NB4 (cell line): Measurements from ENCODE around the gene FILIP1L.

Source experiments
- MYC ChIP-seq: IDR thresholded peaks from 2 replicates; pipeline ENCODE4 v1.6.1; 2011; ENCODE audit warnings: low read depth, low read length
- POLR2A ChIP-seq: IDR thresholded peaks from 2 replicates; pipeline ENCODE4 v1.6.1; 2011; ENCODE audit warnings: mild to moderate bottlenecking; ENCODE audit not compliant: insufficient read length; ENCODE audit errors: extremely low read depth
- TF ChIP-seq, protein P1 (sequence below): IDR thresholded peaks from one replicate; pipeline ENCODE4 v1.5.1; 2012; ENCODE audit warnings: low read depth, low read length
- TF ChIP-seq, protein P2 (sequence below): IDR thresholded peaks from 2 replicates; pipeline ENCODE4 v1.6.1; 2011; ENCODE audit warnings: low read depth, low read length

DNA sequence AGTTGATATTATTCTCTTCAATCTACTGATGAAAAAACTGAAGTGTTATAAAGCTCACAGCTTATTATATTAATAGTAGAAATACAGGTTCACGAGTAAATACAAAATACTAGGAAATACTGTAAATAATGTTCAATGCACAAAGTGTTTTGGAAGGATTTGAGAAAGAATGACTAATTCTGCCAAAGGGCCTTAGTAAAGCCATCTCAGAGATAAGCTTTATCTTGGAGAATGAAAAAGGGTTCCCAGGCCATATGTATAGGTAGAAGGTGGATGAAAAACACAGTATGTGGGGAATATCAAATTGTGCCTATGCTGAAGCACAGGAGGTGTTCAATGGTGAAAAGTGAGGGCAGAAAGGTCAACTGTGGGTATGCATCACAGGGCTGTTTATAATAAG lies 173.1 kb downstream of the FILIP1L start:
- TF ChIP-seq, protein P1, sequence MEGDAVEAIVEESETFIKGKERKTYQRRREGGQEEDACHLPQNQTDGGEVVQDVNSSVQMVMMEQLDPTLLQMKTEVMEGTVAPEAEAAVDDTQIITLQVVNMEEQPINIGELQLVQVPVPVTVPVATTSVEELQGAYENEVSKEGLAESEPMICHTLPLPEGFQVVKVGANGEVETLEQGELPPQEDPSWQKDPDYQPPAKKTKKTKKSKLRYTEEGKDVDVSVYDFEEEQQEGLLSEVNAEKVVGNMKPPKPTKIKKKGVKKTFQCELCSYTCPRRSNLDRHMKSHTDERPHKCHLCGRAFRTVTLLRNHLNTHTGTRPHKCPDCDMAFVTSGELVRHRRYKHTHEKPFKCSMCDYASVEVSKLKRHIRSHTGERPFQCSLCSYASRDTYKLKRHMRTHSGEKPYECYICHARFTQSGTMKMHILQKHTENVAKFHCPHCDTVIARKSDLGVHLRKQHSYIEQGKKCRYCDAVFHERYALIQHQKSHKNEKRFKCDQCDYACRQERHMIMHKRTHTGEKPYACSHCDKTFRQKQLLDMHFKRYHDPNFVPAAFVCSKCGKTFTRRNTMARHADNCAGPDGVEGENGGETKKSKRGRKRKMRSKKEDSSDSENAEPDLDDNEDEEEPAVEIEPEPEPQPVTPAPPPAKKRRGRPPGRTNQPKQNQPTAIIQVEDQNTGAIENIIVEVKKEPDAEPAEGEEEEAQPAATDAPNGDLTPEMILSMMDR = no peak
- TF ChIP-seq POLR2A = no peak
- TF ChIP-seq, protein P2, sequence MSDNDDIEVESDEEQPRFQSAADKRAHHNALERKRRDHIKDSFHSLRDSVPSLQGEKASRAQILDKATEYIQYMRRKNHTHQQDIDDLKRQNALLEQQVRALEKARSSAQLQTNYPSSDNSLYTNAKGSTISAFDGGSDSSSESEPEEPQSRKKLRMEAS = no peak
- no peak for TF ChIP-seq MYC
